ENCODE measurements around the gene RBM19.

Gene RBM19

GRCh38 chr12:113959096-113959495, 7.0 kb downstream of the RBM19 start:
- in situ Hi-C loops (cut with HindIII; ENCODE audit: low sequenced_read_pairs), result no loop called here

DNA sequence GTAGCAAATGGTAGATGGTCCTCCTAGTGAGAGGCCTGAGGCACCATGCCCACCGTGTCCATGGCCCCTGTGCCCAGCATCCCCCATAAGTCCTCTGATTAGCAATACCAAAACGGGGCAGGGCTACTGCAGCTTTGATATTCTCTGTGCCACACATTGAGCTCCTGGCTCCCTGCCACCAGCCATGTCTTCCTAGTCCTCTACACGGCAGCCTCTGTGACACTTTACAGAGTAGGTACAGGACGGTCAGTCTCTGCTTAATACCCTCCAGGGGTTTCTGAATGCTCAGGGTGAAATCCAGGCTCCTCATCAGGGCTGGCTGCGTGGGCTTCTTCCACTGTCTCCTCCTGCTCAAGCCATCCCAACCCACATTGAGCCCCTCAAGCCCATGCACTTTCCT, 8.0 kb downstream of the RBM19 start:
- in situ Hi-C loops (cut with HindIII; ENCODE audit: low sequenced_read_pairs), result no loop called here

- in situ Hi-C loops (cut with HindIII; ENCODE audit: low sequenced_read_pairs), result no loop called here
Measured at GRCh38 chr12:113957627-113958026, 8.5 kb downstream of the RBM19 start.

DNA sequence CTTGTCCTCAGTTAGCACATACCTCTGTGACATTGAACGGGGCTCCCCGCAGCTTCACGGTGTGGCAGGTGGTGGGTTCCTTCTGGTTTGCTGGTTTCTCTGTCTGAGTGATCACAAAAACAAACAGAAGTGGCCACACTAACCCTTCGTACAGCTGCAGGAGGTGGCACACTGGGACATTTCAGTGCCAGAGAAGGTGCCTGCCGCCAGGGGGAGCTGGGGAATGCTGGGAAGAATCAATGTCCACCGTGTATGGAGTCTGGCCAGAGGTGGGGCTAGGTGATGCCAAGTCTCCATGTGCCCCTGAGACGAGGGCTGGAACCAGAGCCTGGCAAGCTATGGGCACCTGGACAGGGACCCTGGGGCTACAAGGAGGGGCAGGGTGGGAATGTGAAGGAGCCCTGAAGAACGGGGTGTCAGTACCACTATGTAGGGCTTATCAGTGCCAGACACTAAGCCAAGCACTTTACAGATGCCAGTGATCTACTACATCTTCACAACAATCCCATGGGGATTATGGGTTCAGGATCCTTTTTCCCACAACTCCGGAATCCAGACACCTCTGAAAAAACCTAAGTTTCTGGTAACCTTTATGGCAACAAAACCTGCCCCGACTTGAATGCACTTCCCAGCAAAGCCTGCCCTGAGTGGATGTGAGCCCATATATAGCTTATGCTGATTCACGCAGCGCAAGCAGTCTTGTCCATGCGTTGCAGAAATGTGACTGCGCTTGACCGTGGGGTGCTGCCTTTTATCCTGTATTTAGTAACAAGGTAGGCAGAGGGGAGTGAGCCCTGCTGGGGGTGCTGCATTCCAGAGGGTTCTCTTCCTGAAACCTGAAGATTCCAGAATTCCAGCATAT, 10.8 kb downstream of the RBM19 start:
- in situ Hi-C loops (cut with HindIII; ENCODE audit: low sequenced_read_pairs), result no loop called here

DNA sequence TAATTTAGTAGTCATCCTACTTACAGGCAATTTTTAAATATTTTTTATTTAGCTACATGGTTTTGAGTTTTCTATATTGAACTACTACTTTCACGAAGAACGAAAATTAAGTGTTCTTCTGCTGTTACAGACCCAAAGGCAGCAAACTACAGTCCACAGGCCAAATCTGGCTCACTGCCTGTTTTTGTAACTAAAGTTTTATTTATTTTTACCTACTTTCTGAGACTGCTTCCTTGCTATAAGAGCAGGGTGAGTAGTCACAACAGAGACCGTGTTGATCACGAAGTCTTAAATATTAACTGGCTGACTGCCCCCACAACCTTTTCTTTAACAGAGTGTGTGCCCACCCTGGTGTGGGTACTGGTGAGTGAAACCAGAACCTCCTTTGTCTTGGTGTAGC, 11.6 kb downstream of the RBM19 start:
- in situ Hi-C loops (cut with HindIII; ENCODE audit: low sequenced_read_pairs), result no loop called here

- in situ Hi-C loops (cut with HindIII; ENCODE audit: low sequenced_read_pairs), result no loop called here
Measured at GRCh38 chr12:113950873-113951272, 15.3 kb downstream of the RBM19 start.

DNA sequence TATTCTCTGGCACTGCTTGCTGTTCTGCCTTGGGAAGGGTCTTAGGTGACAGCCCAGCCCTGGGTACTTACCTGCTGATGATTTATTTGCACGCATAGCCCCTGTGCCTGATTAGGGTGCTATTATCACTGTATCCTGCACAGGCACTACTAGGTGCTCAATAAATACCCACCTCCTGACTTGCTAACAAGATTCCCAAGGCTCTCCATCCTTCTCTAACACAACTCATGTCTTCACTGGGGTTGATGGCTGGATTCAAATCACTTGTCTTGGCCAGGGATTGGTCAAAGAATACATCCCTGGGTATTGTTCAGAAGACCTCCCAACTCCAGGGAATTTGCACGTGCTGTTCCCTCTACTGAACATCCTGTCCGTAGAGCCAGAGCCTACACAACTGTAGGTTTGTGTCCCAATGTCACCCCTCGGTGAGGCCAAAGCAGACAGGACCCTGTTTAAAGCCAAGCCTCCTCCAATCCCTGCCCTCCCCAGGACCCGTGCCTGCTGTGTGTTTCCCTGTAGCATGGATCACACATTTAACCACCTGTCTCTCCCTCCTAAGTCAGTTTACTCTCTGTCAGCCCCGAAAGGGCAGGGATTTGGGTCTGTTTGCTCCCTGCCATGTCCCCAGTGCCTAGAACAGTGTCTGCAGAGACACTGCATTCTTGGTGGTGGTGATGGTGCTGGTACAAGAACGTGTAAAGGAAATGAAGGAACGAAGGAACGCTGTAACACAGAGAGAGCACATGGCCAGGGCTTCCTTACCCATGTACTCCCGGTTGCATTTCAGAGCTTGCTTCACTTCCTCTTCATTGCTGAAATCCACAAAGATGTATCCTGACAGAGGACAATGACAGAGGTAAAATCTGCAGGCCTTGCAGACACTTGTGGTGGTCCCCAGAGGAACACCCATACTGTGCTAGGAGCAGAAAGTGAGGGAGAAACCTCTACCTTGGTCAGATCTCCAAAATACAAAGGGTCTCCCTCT, 16.5 kb downstream of the RBM19 start:
- in situ Hi-C loops (cut with HindIII; ENCODE audit: low sequenced_read_pairs), result no loop called here

DNA sequence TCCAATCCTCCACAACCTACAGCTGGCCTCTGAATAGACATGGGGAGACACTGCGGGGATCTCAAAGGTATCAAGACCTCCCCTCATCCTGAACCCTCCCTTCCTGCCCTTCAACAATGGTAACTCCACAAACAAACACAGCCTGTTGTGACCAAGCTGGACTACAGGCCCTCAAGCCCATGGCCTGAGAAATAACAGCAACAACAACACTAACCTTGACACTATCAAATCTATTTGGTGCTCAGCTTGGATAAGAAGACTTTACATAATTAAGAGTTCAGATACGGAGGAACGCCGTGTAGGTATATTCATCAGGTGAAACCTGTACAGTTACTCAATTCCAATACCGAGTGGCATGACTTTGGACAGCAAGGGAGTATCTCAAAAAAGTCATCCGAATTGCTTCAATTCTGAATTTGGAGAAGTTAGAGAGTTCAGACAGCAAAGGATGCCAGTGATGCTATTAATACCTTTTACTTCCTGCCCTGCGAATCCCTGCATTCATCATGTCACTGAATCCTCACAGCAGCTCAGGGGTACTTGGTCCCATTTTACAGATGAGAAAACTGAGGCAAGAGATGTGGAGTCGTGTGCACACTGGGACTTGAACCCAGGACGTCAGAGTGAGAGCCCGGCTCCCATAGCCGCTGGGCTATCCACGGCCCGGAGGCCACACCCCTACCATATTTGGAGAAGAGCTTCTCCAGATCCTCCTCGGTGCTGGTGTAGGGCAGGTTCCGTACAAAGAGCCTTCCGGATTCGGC, 17.8 kb downstream of the RBM19 start:
- in situ Hi-C loops (cut with HindIII; ENCODE audit: low sequenced_read_pairs), result no loop called here

- in situ Hi-C loops (cut with HindIII; ENCODE audit: low sequenced_read_pairs), result no loop called here
Measured at GRCh38 chr12:113946175-113946574, 19.9 kb downstream of the RBM19 start.

DNA sequence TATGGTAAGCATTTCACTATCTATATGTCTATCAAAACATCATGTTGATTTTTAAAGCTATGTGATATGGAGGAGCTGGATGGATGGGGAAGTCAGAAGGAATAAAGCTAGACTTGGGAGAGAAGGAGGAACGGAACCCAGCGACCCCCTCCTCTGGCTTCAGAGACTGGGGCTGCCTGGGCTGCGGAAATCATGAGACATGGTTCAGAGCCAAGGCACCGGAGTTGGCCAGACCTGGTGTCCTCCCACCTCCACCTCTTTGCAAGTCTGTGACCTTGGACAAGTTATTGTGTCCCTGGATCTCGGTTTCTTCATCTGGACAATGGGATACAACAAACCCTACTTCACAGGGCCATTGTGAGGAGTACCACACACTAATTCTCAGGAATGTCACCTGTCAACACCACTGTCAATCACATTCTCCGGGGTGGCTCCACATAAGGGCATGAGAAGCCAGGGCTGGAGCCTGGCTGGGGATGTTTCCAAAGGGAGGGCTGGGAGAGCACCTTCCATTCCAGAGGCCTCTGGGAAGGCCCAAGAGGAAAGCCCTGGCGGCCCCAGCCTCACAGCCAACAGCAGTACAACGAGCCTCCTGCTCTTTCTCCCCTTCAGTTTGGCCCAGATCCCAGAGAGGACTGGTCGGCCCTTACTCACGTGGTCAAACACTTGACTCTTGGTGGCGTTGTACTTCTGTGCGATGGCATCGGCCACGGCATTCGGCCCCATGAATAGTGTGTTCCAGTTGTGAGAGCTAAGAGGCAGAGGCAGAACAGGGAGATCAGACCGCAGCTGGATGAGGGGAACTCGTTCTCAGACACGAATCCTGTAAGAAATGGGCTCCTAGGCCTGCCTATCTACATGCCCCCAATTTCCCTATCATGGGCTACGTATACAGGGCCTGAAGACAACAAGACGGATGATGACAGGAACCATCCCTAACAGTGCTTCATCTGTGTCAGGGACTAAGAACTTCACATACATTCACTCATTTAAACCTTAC, 20.7 kb downstream of the RBM19 start:
- in situ Hi-C loops (cut with HindIII; ENCODE audit: low sequenced_read_pairs), result no loop called here

GRCh38 chr12:113942209-113942608, 23.9 kb downstream of the RBM19 start:
- in situ Hi-C loops (cut with HindIII; ENCODE audit: low sequenced_read_pairs), result no loop called here

- in situ Hi-C loops (cut with HindIII; ENCODE audit: low sequenced_read_pairs), result no loop called here
Measured at GRCh38 chr12:113941208-113941486, 25.0 kb downstream of the RBM19 start.

DNA sequence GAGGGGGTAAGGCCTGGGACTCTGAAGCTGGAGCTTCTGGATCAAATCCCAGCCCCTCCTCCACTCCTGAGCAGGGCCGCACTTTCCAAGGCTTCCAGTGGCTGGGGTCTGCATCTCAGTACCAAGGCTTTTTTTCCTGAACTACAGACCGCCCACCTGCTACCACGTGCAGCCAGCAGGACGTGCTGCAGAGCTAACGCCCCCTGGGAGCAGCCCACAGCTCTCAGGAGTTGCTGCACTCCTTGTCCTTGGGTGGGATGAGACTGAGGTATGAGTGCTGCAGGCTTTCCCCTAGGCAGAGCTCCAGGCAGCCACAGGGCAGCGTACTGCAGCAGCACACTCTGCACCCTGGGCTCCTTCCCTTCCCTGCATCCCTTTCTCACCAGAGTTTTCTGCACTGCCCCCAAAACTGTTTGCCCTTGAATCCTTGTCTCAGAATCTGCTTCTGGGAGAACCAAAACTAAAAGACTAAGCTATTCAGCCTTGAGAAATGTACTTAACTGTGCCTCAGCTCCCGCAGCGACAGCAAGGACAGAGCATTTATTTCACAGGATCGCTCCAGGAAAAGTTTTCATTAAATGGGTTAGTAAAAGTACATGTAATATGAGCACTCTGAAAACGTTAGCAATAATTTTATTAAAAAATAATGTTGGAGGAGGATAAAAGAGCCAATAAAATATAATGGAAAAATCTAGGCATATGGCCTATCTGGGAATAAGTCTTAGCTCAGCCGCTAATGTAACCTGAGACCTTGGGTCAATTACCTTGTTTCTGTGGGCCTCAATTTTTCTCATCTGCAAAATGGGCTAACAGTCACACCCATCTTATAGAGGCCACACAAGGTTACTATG, 25.5 kb downstream of the RBM19 start:
- in situ Hi-C loops (cut with HindIII; ENCODE audit: low sequenced_read_pairs), result no loop called here

- in situ Hi-C loops (cut with HindIII; ENCODE audit: low sequenced_read_pairs), result loop anchor here (10.0 kb wide), 1 partner anchor 105 kb away; no protein-coding TSS in a partner anchor
Measured at GRCh38 chr12:113939867-113940266, 26.3 kb downstream of the RBM19 start.

- in situ Hi-C loops (cut with HindIII; ENCODE audit: low sequenced_read_pairs), result loop anchor here (10.0 kb wide), 1 partner anchor 104 kb away; no protein-coding TSS in a partner anchor
Measured at GRCh38 chr12:113938471-113938870, 27.7 kb downstream of the RBM19 start.

- in situ Hi-C loops (cut with HindIII; ENCODE audit: low sequenced_read_pairs), result loop anchor here (10.0 kb wide), 1 partner anchor 102 kb away; no protein-coding TSS in a partner anchor
Measured at GRCh38 chr12:113936460-113936859, 29.7 kb downstream of the RBM19 start.

DNA sequence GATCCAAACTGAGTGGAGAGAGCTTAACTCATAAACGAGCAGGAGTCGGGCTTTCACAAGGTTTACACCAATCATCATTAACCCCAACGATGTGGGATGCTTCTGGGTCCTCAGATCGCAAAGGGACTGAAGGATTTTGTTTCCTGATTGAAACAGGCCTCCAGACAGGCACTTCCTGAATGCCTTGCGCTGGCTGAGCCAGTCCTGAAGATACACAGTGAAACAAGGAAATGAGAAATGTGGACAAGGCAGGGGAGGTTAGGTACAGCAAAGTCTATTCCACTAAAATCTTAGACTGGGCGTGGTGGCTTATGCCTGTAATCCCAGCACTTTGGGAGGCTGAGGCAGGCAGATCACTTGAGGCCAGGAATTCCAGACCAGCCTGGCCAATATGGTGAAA, 30.7 kb downstream of the RBM19 start:
- in situ Hi-C loops (cut with HindIII; ENCODE audit: low sequenced_read_pairs), result loop anchor here (10.0 kb wide), 1 partner anchor 101 kb away; no protein-coding TSS in a partner anchor

GRCh38 chr12:113934946-113935345, 31.2 kb downstream of the RBM19 start:
- in situ Hi-C loops (cut with HindIII; ENCODE audit: low sequenced_read_pairs), result loop anchor here (10.0 kb wide), 1 partner anchor 100 kb away; no protein-coding TSS in a partner anchor
